ENCODE results near the gene SIDT1.

DNA sequence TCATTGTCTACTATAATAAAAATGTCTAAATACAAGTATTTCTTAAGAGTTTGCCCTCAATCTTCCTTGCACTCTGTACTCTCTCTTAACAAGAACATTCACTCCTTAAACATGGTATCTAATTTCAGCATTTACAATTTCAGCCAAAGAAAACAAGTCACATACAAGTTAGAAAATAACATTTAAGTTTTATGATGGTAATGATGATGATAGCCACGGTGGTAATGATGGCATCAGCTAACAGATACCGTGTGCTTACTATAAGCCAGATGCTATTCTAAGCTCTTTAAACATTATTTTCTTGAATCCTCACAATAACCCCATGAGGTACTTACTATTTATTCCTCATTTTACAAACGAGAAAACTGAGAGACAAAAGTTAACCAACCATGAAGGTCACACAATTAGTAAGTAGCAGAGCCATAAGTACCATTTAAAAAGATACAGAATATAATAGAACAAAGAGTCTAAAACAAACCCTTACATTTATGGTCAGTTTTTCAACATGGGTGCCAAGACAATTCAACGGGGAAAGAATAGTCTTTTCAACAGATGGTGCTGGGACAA lies 24.8 kb upstream of the SIDT1 start:
- TF ChIP-seq, protein P1, sequence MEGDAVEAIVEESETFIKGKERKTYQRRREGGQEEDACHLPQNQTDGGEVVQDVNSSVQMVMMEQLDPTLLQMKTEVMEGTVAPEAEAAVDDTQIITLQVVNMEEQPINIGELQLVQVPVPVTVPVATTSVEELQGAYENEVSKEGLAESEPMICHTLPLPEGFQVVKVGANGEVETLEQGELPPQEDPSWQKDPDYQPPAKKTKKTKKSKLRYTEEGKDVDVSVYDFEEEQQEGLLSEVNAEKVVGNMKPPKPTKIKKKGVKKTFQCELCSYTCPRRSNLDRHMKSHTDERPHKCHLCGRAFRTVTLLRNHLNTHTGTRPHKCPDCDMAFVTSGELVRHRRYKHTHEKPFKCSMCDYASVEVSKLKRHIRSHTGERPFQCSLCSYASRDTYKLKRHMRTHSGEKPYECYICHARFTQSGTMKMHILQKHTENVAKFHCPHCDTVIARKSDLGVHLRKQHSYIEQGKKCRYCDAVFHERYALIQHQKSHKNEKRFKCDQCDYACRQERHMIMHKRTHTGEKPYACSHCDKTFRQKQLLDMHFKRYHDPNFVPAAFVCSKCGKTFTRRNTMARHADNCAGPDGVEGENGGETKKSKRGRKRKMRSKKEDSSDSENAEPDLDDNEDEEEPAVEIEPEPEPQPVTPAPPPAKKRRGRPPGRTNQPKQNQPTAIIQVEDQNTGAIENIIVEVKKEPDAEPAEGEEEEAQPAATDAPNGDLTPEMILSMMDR (IDR thresholded peaks at IDR 0.05; ENCODE audit: insufficient read depth, low read length): no peak
- TF ChIP-seq POLR2AphosphoS5 (IDR thresholded peaks at IDR 0.05; ENCODE audit: low read depth): no peak

Measured in HL-60 (cell line).